NCI-H510A (cell line): Measurements from ENCODE around the gene SSRP1.
A peak's percentile ranks its signal among the peaks of the same experiment; 100 is the strongest.
"Not testable (repeated sequence)": the region's sequence is repeated elsewhere in the genome, so short reads cannot be mapped to it uniquely, and the experiment has no call there.

ENCODE experiments used
- DNase-seq: peaks from one replicate; lab custom pipeline; 2025; lab: John Stamatoyannopoulos, UW

SSRP1 gene

GRCh38 chr11:57335343-57336110 is at the start of gene SSRP1:
TSS of gene SSRP1 (minus strand) at chr11:57335892. CDS start at chr11:57335121, 771 bp downstream.
- DNase-seq: peak; percentile 90

GRCh38 chr11:57380975-57381374 is 45.3 kb upstream of the SSRP1 start, which contains the start of gene PRG3:
TSS of gene PRG3 (minus strand) at chr11:57381150. CDS start at chr11:57380708, 442 bp downstream.
- DNase-seq: no peak

GRCh38 chr11:57379732-57380131 is 44.0 kb upstream of the SSRP1 start:
- DNase-seq: no peak

- no peak for DNase-seq
Observed at GRCh38 chr11:57378186-57378585, 42.5 kb upstream of the SSRP1 start.

GRCh38 chr11:57377107-57377506 is 41.4 kb upstream of the SSRP1 start:
- no peak for DNase-seq

GRCh38 chr11:57376095-57377090 is 40.7 kb upstream of the SSRP1 start:
- DNase-seq: no peak

- DNase-seq: no peak
Observed at GRCh38 chr11:57375490-57375889, 39.8 kb upstream of the SSRP1 start.

- no peak for DNase-seq
Observed at GRCh38 chr11:57374966-57375365, 39.3 kb upstream of the SSRP1 start.

GRCh38 chr11:57373146-57373545 is 37.5 kb upstream of the SSRP1 start:
- no peak for DNase-seq

GRCh38 chr11:57370941-57371340 is 35.2 kb upstream of the SSRP1 start:
- no peak for DNase-seq

GRCh38 chr11:57370251-57370650 is 34.6 kb upstream of the SSRP1 start:
- no peak for DNase-seq

- DNase-seq: no peak
Observed at GRCh38 chr11:57368845-57369232, 33.1 kb upstream of the SSRP1 start.

- peak; percentile 19 for DNase-seq
Observed at GRCh38 chr11:57368106-57368844, 32.6 kb upstream of the SSRP1 start.

GRCh38 chr11:57364851-57365660 is 29.4 kb upstream of the SSRP1 start:
- no peak for DNase-seq

- DNase-seq: no peak
Observed at GRCh38 chr11:57363131-57364080, 27.7 kb upstream of the SSRP1 start.

- no peak for DNase-seq
Observed at GRCh38 chr11:57361926-57362325, 26.2 kb upstream of the SSRP1 start.

- DNase-seq: not testable (repeated sequence)
Observed at GRCh38 chr11:57361420-57361819, 25.7 kb upstream of the SSRP1 start.

GRCh38 chr11:57360991-57361390 is 25.3 kb upstream of the SSRP1 start:
- DNase-seq: no peak

GRCh38 chr11:57359896-57360690 is 24.4 kb upstream of the SSRP1 start:
- no peak for DNase-seq
